H9 (cell line): ENCODE data around the gene PODXL2. TPM values are rescaled to one million over a fixed set of nuclear protein-coding genes. Genes with fewer than 3 reads are reported as not detected.

Source experiments
- DNase-seq: peaks from one replicate; pipeline ENCODE4 v3.0.0-alpha.2; 2017
- H2AFZ ChIP-seq: one replicate; pipeline ENCODE4 v1.6.1; 2013; ENCODE audit warnings: mild to moderate bottlenecking, low read length, control low read depth, moderate library complexity
- H2AK5ac ChIP-seq: 2 replicates; pipeline ENCODE4 v1.6.1; 2013; ENCODE audit warnings: low read length, control low read depth, mixed read lengths; ENCODE audit not compliant: insufficient read length
- H2BK120ac ChIP-seq: one replicate; pipeline ENCODE4 v1.6.1; 2013; ENCODE audit warnings: low read depth, mild to moderate bottlenecking, low read length, control low read depth, inconsistent platforms; ENCODE audit not compliant: poor library complexity, severe bottlenecking
- H2BK12ac ChIP-seq: 2 replicates; pipeline ENCODE4 v1.6.1; 2013; ENCODE audit warnings: low read length, control low read depth, mixed read lengths, low read depth; ENCODE audit not compliant: insufficient read length
- H2BK15ac ChIP-seq: 2 replicates; pipeline ENCODE4 v1.6.1; 2013; ENCODE audit warnings: low read depth, low read length, control low read depth
- H2BK20ac ChIP-seq: one replicate; pipeline ENCODE4 v1.6.1; 2013; ENCODE audit warnings: low read depth, mild to moderate bottlenecking, low read length, control low read depth, inconsistent platforms; ENCODE audit not compliant: poor library complexity, severe bottlenecking
- H2BK5ac ChIP-seq: 2 replicates; pipeline ENCODE4 v1.6.1; 2013; ENCODE audit warnings: low read length, control low read depth, mixed read lengths; ENCODE audit not compliant: insufficient read length
- H3K14ac ChIP-seq: 2 replicates; pipeline ENCODE4 v1.6.1; 2013; ENCODE audit warnings: low read length, control low read depth; ENCODE audit not compliant: insufficient read depth
- H3K18ac ChIP-seq: 2 replicates; pipeline ENCODE4 v1.6.1; 2013; ENCODE audit warnings: low read depth, mild to moderate bottlenecking, mixed read lengths, low read length, control low read depth; ENCODE audit not compliant: insufficient read length
- H3K23ac ChIP-seq: 2 replicates; pipeline ENCODE4 v1.6.1; 2013; ENCODE audit warnings: low read length, control low read depth, mixed read lengths, low read depth; ENCODE audit not compliant: insufficient read length
- H3K23me2 ChIP-seq: 2 replicates; pipeline ENCODE4 v1.6.1; 2013; ENCODE audit warnings: low read depth, mild to moderate bottlenecking, mixed read lengths, low read length, control low read depth; ENCODE audit not compliant: insufficient read length, poor library complexity, severe bottlenecking
- H3K27ac ChIP-seq: 2 replicates; pipeline ENCODE4 v1.5.1; 2013; ENCODE audit warnings: low read length, control low read depth, mixed read lengths, low read depth; ENCODE audit not compliant: insufficient read length
- H3K27me3 ChIP-seq: 2 replicates; pipeline ENCODE4 v1.6.1; 2013; ENCODE audit warnings: low read length, control low read depth, inconsistent platforms; ENCODE audit not compliant: insufficient read depth
- H3K4ac ChIP-seq: 2 replicates; pipeline ENCODE4 v1.6.1; 2013; ENCODE audit warnings: low read depth, mild to moderate bottlenecking, control low read depth, inconsistent platforms, low read length, moderate library complexity
- H3K4me1 ChIP-seq: 2 replicates; pipeline ENCODE4 v1.6.1; 2013; ENCODE audit warnings: low read length, control low read depth, inconsistent platforms; ENCODE audit not compliant: insufficient read depth
- H3K4me2 ChIP-seq: 2 replicates; pipeline ENCODE4 v1.6.1; 2013; ENCODE audit warnings: low read length, control low read depth, mixed read lengths; ENCODE audit not compliant: insufficient read length, insufficient read depth
- H3K56ac ChIP-seq: 2 replicates; pipeline ENCODE4 v1.6.1; 2013; ENCODE audit warnings: low read depth, mild to moderate bottlenecking, mixed read lengths, low read length, control low read depth; ENCODE audit not compliant: insufficient read length
- H3K79me1 ChIP-seq: 2 replicates; pipeline ENCODE4 v1.6.1; 2013; ENCODE audit warnings: low read depth, mild to moderate bottlenecking, moderate library complexity, low read length, control low read depth, inconsistent platforms; ENCODE audit not compliant: insufficient read depth, poor library complexity, severe bottlenecking
- H3K79me2 ChIP-seq: 2 replicates; pipeline ENCODE4 v1.6.1; 2013; ENCODE audit warnings: low read length, control low read depth, inconsistent platforms; ENCODE audit not compliant: insufficient read depth
- H3K9ac ChIP-seq: 2 replicates; pipeline ENCODE4 v1.6.1; 2013; ENCODE audit warnings: low read length, control low read depth, mixed read lengths; ENCODE audit not compliant: insufficient read length; ENCODE audit errors: extremely low read depth
- H3K9me3 ChIP-seq: one replicate; pipeline ENCODE4 v1.6.1; 2013; ENCODE audit warnings: low read depth, low read length, inconsistent platforms; ENCODE audit not compliant: control insufficient read depth
- H3T11ph ChIP-seq: one replicate; pipeline ENCODE4 v1.6.1; 2013; ENCODE audit warnings: mild to moderate bottlenecking, low read length, control low read depth, inconsistent platforms
- H4K20me1 ChIP-seq: one replicate; pipeline ENCODE4 v1.6.1; 2013; ENCODE audit not compliant: control insufficient read depth, insufficient read length, insufficient read depth
- H4K5ac ChIP-seq: 2 replicates; pipeline ENCODE4 v1.6.1; 2013; ENCODE audit warnings: low read depth, mild to moderate bottlenecking, mixed read lengths, low read length, control low read depth; ENCODE audit not compliant: insufficient read length
- H4K8ac ChIP-seq: replicated peaks from 2 replicates; pipeline ENCODE4 v1.6.1; 2013; ENCODE audit warnings: low read length, control low read depth, mixed read lengths, low read depth; ENCODE audit not compliant: insufficient read length
- H4K91ac ChIP-seq: 2 replicates; pipeline ENCODE4 v1.6.1; 2013; ENCODE audit warnings: low read depth, mild to moderate bottlenecking, moderate library complexity, mixed read lengths, low read length, control low read depth; ENCODE audit not compliant: insufficient read length
- H3K27ac Mint-ChIP-seq, 3 experiments: 2 replicates in 2 of 3; 3 replicates in 1 of 3; pipeline ENCODE4 v1.8.0; 2020 to 2021; ENCODE audit warnings: mixed read lengths in 3 of 3, mild to moderate bottlenecking in 1 of 3, moderate library complexity in 1 of 3
- H3K27me3 Mint-ChIP-seq: 2 replicates; pipeline ENCODE4 v1.8.0; 2021; ENCODE audit warnings: low read depth, mild to moderate bottlenecking, moderate library complexity, mixed read lengths
- H3K36me3 Mint-ChIP-seq, 3 experiments: 2 replicates in 2 of 3; 3 replicates in 1 of 3; pipeline ENCODE4 v1.8.0; 2020 to 2021; ENCODE audit warnings: low read depth in 3 of 3, mixed read lengths in 3 of 3; ENCODE audit not compliant: insufficient read depth in 1 of 3
- H3K4me1 Mint-ChIP-seq, 2 experiments: 2 replicates each; pipeline ENCODE4 v1.8.0; 2020; ENCODE audit warnings: mixed read lengths in 2 of 2
- H3K4me3 Mint-ChIP-seq, 2 experiments: 2 replicates in 1 of 2; 3 replicates in 1 of 2; pipeline ENCODE4 v1.8.0; 2020 to 2021; ENCODE audit warnings: mild to moderate bottlenecking in 2 of 2, mixed read lengths in 2 of 2, moderate library complexity in 1 of 2
- H3K9me3 Mint-ChIP-seq, 2 experiments: 2 replicates in 1 of 2; 3 replicates in 1 of 2; pipeline ENCODE4 v1.8.0; 2020; ENCODE audit warnings: mild to moderate bottlenecking in 2 of 2, mixed read lengths in 2 of 2, moderate library complexity in 1 of 2
- CTCF ChIP-seq: fragments of 200-600 bp; sonication (generic); conservative IDR thresholded peaks from 3 replicates; pipeline ENCODE4 v1.8.0; 2021; ENCODE audit warnings: antibody characterized with exemption, mild to moderate bottlenecking
- WGBS: extraction: QIAGEN DNeasy Blood & Tissue Kit; methylation state at CpG from one replicate; pipeline ENCODE4 v1.1.7; 2013; ENCODE audit warnings: missing lambda C conversion rate, low lambda C conversion rate, mixed read lengths; ENCODE audit not compliant: insufficient read length; ENCODE audit errors: extremely low coverage; 5-methylcytosine and 5-hydroxymethylcytosine counted together
- total RNA-seq: library from RNA; stranded (reverse); gene quantifications from 2 replicates; pipeline ENCODE4 v1.2.1, GENCODE V29; 2021

The PODXL2 gene
- total RNA-seq, 1 experiment from 2014 or later: 24.6 TPM

- no peaks in the 10 kb centered on the region for H3K79me2 ChIP-seq
- H4K91ac ChIP-seq: no peak overlapping the region
- Mint-ChIP-seq H3K4me3 (0 out of 5 replicates have a peak overlapping the region, but pooled peaks of 1 of the 2 experiments have one; percentile 12), H3K9me3 (no peaks in the 10 kb centered on the region), H3K4me1 (peaks cover 7 to 24% of the 10 kb centered on the region in 2 experiments), H3K36me3 (no peaks in the 10 kb centered on the region), H3K27me3 (no peaks in the 10 kb centered on the region), H3K27ac (no peak overlapping the region)
- no peak overlapping the region for H2BK12ac ChIP-seq
- no peaks in the 10 kb centered on the region for H3K79me1 ChIP-seq
- peak overlapping the region; percentile 50 for H2AFZ ChIP-seq
- no peak overlapping the region for H2BK20ac ChIP-seq
- no peak overlapping the region for H3T11ph ChIP-seq
- H3K9me3 ChIP-seq: no peaks in the 10 kb centered on the region
- H3K4me2 ChIP-seq: no peak overlapping the region
- H3K23me2 ChIP-seq: no peaks in the 10 kb centered on the region
- no peak overlapping the region for H2BK120ac ChIP-seq
- TF ChIP-seq CTCF: no peak
- no peak overlapping the region for H3K14ac ChIP-seq
- H2BK5ac ChIP-seq: no peak overlapping the region
- H3K56ac ChIP-seq: no peak overlapping the region
- no peaks in the 10 kb centered on the region for H3K4me1 ChIP-seq
- H3K27ac ChIP-seq: no peak overlapping the region
- H4K20me1 ChIP-seq: no peaks in the 10 kb centered on the region
- WGBS: no CpG with 5 or more reads among the region's 16 CpGs
- H3K9ac ChIP-seq: no peak overlapping the region
- no peak overlapping the region for H3K18ac ChIP-seq
- no peak overlapping the region for H2AK5ac ChIP-seq
- H2BK15ac ChIP-seq: no peak overlapping the region
- no peak overlapping the region for H3K23ac ChIP-seq
- no peak overlapping the region for H3K4ac ChIP-seq
- H4K8ac ChIP-seq: no peak overlapping the region
- DNase-seq: peak; percentile 84
- H4K5ac ChIP-seq: no peak overlapping the region
- no peaks in the 10 kb centered on the region for H3K27me3 ChIP-seq
Measured at GRCh38 chr3:127697551-127698240, 68.7 kb downstream of the PODXL2 start.
